Ishikawa (cell line): ENCODE results near the gene UTF1.

ENCODE experiments used
- CEBPB ChIP-seq: IDR thresholded peaks from 2 replicates; pipeline ENCODE4 v1.6.1; 2012
- CREB1 ChIP-seq: IDR thresholded peaks from 2 replicates; pipeline ENCODE4 v1.6.1; 2012; ENCODE audit warnings: low read depth
- EGR1 ChIP-seq: IDR thresholded peaks from 2 replicates; pipeline ENCODE4 v1.6.1; 2012
- EP300 ChIP-seq: IDR thresholded peaks from 2 replicates; pipeline ENCODE4 v1.6.1; 2012; ENCODE audit warnings: borderline replicate concordance
- FOXM1 ChIP-seq: IDR thresholded peaks from 2 replicates; pipeline ENCODE4 v1.6.1; 2012; ENCODE audit warnings: low read depth, borderline replicate concordance
- NFIC ChIP-seq: IDR thresholded peaks from 2 replicates; pipeline ENCODE4 v1.6.1; 2012
- RAD21 ChIP-seq: IDR thresholded peaks from 2 replicates; pipeline ENCODE4 v1.6.1; 2012; ENCODE audit warnings: low read depth
- REST ChIP-seq: IDR thresholded peaks from 2 replicates; pipeline ENCODE4 v1.6.1; 2012; ENCODE audit warnings: low read depth, mild to moderate bottlenecking
- TAF1 ChIP-seq: IDR thresholded peaks from 2 replicates; pipeline ENCODE4 v1.6.1; 2012; ENCODE audit warnings: low read depth, mild to moderate bottlenecking
- TCF12 ChIP-seq: IDR thresholded peaks from 2 replicates; pipeline ENCODE4 v1.6.1; 2012; ENCODE audit warnings: low read depth
- TEAD4 ChIP-seq: IDR thresholded peaks from 2 replicates; pipeline ENCODE4 v1.6.1; 2012
- YY1 ChIP-seq: IDR thresholded peaks from 2 replicates; pipeline ENCODE4 v1.6.1; 2012; ENCODE audit warnings: low read depth
- ZBTB7A ChIP-seq: IDR thresholded peaks from 2 replicates; pipeline ENCODE4 v1.6.1; 2012; ENCODE audit warnings: low read depth
- TF ChIP-seq, protein P1 (sequence below): IDR thresholded peaks from 2 replicates; pipeline ENCODE4 v1.6.1; 2012
- TF ChIP-seq, protein P2 (sequence below): IDR thresholded peaks from 2 replicates; pipeline ENCODE4 v1.6.1; 2012

UTF1 gene

GRCh38 chr10:133202778-133203651 is 27.0 kb upstream of the UTF1 start:
- no peak for TF ChIP-seq NFIC
- no peak for TF ChIP-seq CEBPB
- no peak for TF ChIP-seq EGR1
- no peak for TF ChIP-seq YY1
- no peak for TF ChIP-seq CREB1
- TF ChIP-seq EP300, result no peak
- no peak for TF ChIP-seq TAF1
- TF ChIP-seq TCF12, result no peak
- TF ChIP-seq, protein P1, sequence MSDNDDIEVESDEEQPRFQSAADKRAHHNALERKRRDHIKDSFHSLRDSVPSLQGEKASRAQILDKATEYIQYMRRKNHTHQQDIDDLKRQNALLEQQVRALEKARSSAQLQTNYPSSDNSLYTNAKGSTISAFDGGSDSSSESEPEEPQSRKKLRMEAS, result no peak

DNA sequence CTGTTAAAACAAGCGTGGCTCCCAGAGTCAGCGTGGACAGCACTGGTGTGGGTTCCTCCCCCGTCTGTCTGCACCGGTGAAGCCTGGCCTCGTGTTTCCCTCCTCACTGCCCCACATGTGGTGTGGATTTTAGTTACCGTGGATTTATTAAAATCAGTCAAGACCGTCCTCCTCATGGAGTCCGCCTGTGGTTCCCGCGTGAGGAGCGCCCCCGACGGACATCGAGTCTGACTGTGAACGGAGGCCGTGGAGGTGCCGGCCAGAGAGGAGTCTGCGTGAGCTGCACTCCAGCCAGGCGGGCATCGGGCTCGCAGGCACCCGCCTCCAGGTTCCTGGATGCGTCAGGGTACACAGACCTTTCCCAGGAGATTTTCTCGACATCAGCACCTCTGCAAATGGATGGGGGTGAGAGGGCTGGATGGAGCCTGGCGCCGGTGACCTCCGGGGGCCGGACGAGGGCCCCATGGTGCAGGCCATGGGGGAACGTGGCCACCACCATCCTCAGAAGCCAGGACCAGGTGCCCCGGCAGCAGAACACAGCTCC is 26.3 kb upstream of the UTF1 start:
- TF ChIP-seq CEBPB, result no peak
- no peak for TF ChIP-seq TCF12
- TF ChIP-seq, protein P2, sequence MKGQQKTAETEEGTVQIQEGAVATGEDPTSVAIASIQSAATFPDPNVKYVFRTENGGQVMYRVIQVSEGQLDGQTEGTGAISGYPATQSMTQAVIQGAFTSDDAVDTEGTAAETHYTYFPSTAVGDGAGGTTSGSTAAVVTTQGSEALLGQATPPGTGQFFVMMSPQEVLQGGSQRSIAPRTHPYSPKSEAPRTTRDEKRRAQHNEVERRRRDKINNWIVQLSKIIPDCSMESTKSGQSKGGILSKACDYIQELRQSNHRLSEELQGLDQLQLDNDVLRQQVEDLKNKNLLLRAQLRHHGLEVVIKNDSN, result no peak
- TF ChIP-seq, protein P1, result no peak
- no peak for TF ChIP-seq TAF1
- TF ChIP-seq CREB1, result no peak
- no peak for TF ChIP-seq YY1
- no peak for TF ChIP-seq ZBTB7A
- TF ChIP-seq NFIC, result no peak
- TF ChIP-seq FOXM1, result no peak
- no peak for TF ChIP-seq EP300
- TF ChIP-seq EGR1, result no peak
- TF ChIP-seq TEAD4, result no peak
- TF ChIP-seq REST, result no peak
- no peak for TF ChIP-seq RAD21

DNA sequence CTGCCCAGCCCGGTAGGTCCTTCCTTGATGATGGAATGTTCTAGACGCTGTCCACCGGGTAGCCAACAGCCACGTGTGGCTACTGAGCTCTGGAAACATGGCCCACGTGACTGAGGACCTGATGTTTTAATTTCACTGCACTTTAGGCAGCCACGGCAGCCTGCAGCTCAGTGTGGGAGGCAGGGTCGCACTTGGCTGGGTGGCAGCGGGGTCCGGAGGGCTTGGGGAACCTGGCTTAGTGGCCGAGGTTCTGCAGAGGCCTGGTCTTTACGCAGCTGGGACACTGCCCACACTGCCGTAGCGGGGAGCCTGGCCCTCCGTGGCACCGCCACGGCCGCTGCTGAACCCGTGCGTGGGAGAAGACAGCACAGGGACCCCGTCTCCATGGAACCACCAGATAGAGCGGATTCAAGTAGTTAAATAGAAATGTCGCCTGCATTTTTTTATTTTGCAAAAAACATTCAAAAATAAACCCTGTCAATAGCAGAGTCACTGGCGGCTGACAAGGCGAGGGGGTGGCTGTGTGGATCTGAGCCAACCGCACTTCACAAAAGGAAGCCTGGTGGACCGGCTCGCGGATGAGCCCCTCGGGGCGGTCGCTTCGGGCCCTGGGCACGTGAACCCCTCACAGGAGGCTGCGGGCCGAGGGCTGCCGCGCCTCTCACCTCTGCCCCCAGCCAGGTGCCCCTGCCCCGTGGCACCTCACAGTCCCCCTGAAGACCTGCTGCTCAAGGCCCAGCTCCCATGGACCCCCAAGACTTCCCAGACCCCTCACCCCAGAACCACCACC is 25.6 kb upstream of the UTF1 start:
- TF ChIP-seq TCF12, result no peak
- TF ChIP-seq, protein P1, result peak; percentile 48; the same call in 1 of the 2 replicates
- TF ChIP-seq, protein P2, result peak; percentile 50; the same call in 1 of the 2 replicates

DNA sequence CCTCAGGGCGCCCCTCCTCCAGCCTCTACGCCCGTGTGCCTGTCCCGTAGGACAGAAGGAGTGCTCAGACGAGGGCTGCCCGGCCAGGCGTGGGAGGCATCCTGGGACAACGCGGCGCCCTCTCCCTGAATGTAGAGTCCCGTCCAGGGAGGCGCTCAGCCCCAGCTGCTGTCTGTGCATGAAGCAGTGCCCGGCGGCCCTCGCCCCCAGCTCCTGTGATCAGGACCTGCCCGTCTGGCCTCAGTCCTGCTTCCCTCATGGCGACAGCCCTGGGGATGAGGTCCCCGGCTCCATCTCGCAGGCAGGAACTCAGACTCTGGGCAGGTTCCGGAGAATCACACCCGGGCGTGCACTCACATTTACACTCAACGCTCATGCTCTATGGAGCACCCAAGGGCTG is 24.9 kb upstream of the UTF1 start:
- TF ChIP-seq EP300 (no peak), NFIC (no peak), FOXM1 (no peak)
- TF ChIP-seq, protein P2, result no peak

DNA sequence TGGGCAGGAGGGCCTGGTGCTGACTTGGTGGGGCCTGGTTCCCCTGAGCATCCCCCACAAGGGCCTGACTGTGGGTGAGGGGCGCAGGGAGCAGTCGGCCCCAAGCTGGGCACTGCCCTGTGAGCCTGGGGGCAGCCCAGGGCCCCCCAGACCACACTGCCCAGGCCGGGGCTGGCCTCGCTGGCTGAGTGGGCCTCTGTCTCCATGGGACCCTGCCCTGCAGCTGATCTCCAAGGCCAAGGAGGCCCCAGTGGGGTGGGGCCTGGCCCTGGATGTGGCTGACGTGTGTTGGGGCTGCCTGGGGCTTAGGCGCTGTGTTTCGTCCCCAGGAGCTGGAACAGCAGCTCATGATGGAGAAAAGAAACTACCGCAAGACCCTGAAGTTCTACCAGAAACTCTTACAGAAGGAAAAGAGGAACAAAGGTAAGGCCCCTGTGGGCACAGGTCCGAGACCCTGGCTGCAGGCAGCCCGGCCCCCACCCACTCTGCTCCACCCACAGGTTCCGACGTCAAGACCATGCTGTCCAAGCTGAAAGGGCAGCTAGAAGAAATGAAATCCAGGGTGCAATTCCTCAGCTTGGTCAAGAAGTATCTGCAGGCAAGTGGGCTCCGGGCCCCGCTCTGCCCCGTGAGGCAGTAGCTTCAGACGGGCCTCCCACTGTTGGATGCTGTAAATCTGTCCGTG is 23.5 kb upstream of the UTF1 start:
- TF ChIP-seq TAF1 (no peak), TCF12 (no peak), FOXM1 (no peak), CEBPB (no peak), REST (no peak), YY1 (no peak), TEAD4 (no peak), CREB1 (no peak)
- TF ChIP-seq, protein P1, result no peak
